HG02588 (cell line): Measurements from ENCODE around the gene RANBP9.
A peak's percentile ranks its signal among the peaks of the same experiment; 100 is the strongest.

Experiments
- ATAC-seq: cut with Tn5 transposase; IDR thresholded peaks from one replicate; pipeline ENCODE4 v1.9.1; 2021; ENCODE audit warnings: mild to moderate bottlenecking, moderate library complexity; ENCODE audit not compliant: unreplicated experiment

Gene RANBP9

DNA sequence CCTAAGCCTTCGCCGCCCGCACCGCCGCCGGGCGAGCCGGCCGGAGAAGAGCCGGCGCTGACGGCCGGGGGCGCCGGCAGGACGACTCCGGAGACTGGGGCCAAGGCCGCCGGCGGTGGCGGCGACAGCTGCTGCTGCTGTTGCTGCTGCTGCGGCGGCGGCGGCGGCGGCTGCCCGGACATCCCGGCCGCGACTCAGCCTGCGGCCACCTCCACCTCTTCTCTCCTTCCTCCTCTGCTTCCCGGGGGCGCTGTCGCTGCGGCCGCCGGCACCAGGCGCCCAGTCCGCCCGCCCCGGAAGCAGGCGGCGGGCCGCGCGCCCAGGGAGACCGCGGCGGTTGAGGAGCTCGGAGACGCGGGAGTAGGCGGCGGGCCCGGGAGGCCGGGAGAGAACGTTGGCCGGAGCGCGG is 307 bp downstream of the RANBP9 start:
- peak; percentile 56 for ATAC-seq

DNA sequence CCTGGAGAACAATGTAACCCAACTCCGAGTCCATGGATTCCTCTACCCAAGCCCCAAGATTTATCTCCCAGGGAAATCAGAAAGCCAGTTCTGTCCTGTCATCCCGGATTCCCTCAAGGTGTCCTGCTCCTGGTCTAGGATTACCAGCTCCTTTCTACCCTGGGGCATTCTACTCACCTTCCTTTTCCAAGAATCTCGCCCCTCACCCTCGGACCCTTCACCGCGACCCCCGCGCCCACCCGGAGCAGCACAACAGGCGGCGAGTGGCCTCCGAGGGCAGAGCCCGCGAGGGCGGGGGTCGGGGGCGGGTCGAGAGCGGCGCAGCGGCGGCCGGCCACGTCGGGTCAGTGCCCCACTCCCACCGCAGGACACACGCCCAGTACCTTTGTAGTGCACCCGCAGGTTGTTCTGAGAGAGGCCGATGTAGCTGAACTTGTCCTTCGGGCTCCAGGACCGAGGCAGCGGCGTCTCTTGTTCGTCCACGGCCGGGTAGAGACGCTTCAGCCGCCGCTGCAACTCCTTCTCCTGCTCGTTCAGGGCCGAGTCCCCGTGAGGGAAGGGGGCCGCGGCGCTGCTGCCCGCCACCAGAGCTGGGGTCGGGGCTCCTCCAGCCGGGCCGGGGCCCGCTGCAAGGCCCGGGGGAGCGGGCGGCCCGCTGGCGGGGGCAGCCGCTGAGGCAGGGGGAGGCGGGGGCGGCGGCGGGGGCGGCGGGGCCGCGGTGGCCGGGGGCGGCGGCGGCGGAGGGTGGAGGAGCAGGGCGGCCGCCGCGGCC is 897 bp downstream of the RANBP9 start:
- peak; percentile 15 for ATAC-seq

DNA sequence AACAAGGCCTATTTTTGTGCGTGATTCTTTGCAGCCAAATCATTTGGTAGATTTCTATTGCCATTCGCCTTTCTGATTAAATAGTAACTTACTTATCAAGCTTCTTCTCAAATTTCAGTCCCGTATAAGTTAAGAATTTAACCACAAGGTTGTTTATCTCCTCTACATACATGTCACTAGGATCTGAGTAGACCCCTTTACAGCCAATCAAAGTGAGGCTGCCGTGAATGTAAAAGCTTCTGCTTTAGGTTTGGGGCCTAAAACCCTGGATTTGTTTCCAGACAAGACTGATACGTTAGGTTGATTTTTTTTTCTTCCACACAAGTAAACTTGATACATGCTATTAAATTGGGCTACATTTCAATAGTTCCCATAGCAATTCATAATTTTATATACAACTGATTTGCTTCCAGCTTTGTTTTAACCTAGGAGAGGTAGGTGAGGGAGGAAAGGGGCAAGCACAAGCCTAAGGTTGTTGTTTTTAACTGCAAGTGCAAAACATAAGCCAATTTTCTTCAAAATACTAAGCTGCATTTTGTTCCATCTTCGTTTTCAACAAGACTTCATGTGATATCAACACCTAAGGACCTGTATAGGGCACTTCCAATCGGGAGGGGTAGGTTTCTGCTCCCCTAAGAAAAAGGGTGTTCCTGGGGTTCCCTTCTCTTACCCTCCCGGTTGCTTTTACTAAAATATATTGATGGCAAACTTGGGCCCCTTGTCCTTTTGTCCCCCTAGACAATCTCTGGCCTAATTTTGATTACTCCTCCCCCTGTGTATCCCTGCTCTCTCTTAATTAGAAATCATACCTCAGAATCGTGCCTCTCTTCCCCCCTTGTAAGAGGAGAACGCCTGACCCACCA is 1.7 kb downstream of the RANBP9 start:
- ATAC-seq = no peak

DNA sequence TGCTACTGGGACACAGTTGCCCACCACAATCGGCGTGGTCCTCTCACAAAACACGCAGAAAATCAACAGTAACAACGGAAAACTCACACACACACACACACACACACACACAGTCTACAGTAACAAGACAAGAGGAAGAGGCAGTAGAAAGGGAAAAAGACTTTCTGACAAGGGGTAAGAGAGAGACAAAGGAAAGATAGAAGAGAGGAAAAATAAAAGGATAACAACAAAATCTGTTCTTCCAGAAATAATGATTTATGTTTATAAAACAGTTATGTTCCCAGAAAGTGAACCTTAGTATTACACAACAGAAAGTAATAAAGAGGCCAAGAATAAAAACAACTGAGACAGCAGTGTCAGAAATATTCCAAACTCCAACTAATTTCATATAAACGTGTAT is 2.9 kb downstream of the RANBP9 start:
- ATAC-seq = no peak

DNA sequence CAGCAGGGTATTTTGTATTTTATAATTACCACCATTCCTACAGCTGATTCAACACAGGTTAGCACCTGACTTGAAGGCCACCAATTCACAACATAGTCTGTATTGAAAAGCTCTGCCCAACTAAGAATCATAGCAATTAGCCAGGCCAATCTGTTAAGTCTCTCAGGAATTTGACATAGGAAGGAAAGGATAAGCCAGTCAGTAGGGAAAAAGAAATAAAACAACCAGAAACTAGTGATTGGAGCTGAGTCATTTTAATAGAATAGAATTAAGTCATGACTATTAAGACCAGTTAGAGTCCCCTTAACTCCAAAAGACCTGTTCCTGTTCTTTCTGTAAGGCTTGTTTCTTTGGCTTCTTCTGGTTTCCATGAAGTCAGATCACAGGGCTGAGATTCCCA is 8.1 kb downstream of the RANBP9 start:
- no peak for ATAC-seq

GRCh38 chr6:13702809-13703302 is 8.8 kb downstream of the RANBP9 start:
- ATAC-seq = no peak

DNA sequence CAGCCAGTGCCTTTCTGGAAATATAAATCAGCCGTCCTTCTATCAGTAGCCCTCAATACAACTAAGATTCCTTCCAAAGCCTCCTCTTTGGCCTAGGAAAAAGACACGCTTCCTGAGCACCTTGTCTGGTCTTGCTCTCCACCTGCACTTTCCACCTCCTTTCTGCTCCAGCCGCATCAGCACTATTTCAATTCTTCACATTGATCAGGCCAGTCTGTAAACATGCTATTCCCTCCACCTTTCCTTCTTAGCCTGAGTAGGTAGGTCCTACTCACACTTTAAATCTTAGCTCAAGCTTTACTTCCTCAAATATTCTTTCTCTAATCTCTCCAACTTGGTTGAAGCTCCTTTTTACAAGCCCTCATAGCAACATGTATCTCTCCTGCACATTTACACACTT is 11.4 kb downstream of the RANBP9 start:
- no peak for ATAC-seq

GRCh38 chr6:13698715-13699114 is 12.9 kb downstream of the RANBP9 start:
- ATAC-seq = no peak

DNA sequence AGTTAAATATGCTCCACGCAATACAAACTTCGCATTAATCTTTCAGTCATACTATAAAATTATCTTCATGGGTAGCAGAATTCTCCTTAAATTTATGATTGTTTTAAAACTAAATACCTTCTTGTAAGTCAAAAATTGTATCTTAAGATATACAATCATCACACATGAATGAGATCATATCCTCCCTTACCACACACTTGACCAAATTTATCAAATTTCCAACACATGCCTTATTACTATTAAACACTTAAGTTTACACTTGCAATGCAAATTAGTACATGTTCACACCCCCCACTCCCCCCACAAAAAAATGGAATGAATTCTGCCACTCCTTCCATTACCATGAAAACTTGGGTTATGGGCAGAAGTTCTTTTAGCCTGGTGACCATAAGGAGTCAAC is 13.8 kb downstream of the RANBP9 start:
- ATAC-seq = no peak

DNA sequence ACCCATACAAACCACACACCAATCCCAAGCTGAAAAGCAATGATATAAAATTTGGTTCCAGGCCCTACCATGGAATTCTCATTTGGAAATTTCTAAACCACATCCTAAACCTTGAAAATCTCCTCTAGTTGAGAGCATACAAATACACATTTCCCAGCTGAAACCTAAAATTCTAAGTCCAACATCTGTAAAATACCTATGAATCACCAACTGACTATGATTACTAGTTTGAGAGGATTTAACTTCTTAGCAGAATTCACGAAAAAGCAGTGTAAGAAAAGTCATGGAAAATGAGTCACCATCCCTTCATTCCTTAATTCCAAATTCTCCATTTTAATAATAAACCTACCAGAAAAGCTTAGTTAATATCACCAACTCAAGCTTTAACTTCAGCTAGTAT is 15.4 kb downstream of the RANBP9 start:
- no peak for ATAC-seq

DNA sequence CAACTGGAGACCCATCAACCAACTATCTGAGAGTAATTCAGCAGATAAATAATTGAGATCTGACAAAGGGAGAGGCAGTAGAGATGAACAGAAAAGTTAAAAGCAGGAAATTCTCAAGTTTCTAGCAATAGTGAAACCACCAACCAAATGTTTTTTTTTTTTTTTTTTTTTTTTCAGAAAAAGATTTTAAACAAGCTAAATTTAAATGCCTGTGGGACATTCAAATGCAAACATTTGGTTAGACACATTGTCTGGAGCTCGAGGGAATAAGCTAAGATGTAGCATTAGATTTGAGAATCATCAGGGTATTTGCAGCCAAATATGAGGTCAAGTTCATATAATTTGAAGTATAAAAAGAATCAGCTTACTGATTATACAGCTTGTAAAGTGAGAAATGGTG is 16.4 kb downstream of the RANBP9 start:
- ATAC-seq = no peak

DNA sequence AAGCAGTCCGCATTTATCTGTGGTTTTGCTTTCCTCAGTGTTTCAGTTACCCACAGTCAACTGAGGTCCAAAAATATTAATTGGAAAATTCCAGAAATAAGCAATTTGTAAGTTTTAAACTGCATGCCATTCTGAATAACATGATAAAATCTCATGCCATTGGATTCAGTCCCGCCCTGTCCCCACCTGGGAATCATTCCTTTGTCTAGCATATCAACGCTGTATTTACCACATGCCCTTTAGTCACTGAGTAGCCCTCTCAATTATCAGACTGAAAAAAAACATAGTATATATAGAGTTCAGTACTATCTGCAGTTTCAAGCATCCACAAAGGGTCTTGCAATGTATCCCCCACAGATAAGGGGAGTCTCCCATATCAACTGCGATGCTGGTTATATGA is 17.1 kb downstream of the RANBP9 start:
- no peak for ATAC-seq

GRCh38 chr6:13689511-13690256 is 22.0 kb downstream of the RANBP9 start:
- no peak for ATAC-seq

DNA sequence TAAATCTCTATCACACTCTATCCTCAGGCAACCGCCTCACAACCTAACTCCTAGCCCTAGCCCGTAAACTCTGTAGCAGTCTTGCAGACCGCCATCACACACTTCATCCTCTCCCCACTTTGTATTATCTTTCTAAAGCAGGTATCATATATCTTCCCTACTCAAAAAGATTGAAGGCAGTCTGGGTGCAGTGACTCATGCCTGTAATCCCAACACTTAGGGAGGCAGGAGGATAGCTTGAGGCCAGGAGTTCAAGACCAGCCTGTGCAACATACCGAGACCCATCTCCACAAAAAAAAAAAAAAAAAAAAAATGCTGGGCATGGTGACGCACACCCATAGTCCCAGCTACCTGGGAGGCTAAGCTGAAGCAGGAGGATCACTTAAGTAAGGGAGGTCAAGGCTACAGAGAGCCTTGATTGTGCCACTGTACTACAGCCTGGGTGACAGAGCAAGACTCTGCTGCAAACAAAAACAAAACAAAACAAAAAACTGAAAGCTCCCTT is 22.9 kb downstream of the RANBP9 start:
- no peak for ATAC-seq

GRCh38 chr6:13687917-13688351 is 23.7 kb downstream of the RANBP9 start:
- ATAC-seq = no peak

DNA sequence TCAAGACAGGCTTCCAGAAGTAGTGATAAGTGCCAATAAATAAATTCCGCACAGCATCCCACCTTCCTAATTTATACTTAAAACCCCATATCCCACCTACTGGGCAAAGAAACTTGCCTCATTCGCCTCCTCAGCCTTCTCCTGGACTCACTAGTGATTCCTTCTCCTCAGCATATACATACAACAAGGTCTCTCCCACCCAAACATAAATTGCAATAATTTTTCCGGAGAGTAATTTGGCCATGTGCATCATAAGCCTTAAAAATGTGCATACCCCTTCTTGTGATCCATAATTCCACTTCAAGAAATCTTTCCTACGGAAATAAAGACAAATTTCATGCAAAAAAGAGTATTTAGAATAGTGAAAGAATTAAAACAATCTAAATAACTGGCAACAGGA is 26.8 kb downstream of the RANBP9 start:
- ATAC-seq = no peak

GRCh38 chr6:13683038-13683437 is 28.6 kb downstream of the RANBP9 start:
- no peak for ATAC-seq

GRCh38 chr6:13682346-13682745 is 29.3 kb downstream of the RANBP9 start:
- ATAC-seq = no peak

DNA sequence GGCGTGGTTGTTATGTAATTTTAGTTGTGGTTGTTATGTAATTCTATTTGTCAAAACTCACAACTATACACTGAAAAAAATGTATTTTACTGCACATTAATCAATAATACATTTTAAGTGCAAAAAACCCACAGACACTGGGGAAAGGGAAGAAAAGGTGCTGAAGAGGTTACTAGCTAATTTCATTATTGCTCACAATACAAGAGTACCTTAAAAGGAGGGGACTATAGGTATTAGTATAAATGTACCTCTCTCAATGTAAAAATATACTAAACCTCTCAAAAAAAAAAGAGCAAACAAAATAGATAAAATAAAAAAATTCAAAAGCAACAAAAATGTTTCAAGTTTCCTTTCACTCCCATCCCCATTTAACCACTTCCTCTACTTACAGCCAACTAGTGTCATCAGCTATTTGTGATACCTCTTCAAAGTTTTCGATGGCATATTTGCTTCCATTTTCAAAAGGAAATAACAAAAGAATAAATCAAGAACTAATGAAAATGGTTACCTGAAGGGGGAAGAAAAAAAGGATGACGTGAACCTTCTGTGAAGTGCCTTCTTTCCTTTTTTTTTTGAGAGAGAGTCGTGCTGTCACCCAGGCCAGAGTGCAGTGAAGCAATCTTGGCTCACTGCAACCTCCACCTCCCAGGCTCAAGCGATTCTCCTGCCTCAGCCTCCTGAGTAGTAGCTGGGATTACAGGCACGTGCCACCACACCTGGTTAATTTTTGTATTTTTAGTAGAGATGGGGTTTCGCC is 30.2 kb downstream of the RANBP9 start:
- ATAC-seq = no peak

DNA sequence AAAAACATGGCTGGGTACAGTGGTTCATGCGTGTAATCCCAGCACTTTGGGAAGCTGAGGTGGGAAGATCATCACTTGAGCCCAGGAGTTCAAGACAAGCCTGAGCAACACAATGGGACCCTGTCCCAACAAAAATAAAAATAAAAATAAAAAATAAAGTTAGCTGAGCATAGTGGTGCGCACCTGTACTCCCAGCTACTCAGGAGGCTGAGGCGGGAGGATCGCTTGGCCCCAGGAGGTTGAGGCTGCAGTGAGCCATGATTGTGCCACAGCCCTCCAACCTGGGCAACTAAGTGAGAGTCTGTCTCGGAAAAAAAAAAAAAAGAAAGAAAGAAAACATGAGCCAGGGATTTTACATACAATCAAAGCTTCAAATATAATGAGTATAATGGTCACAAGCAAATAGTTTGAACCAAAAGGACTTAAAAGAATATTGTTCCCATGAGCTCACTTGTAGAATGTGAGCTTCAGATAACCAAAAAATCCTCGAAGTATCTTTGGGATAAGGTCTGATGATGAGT is 31.1 kb downstream of the RANBP9 start:
- no peak for ATAC-seq
